GM11168 (cell line): Measurements from ENCODE around the gene PAPSS2.

ENCODE experiments used
- in situ Hi-C: fragments of 300-500 bp; cut with MboI; formaldehyde crosslinking; loops from one replicate; pipeline ENCODE4 v1.12.0; 2022; ENCODE audit warnings: low sequenced_read_pairs; ENCODE audit not compliant: unreplicated experiment

Gene PAPSS2

DNA sequence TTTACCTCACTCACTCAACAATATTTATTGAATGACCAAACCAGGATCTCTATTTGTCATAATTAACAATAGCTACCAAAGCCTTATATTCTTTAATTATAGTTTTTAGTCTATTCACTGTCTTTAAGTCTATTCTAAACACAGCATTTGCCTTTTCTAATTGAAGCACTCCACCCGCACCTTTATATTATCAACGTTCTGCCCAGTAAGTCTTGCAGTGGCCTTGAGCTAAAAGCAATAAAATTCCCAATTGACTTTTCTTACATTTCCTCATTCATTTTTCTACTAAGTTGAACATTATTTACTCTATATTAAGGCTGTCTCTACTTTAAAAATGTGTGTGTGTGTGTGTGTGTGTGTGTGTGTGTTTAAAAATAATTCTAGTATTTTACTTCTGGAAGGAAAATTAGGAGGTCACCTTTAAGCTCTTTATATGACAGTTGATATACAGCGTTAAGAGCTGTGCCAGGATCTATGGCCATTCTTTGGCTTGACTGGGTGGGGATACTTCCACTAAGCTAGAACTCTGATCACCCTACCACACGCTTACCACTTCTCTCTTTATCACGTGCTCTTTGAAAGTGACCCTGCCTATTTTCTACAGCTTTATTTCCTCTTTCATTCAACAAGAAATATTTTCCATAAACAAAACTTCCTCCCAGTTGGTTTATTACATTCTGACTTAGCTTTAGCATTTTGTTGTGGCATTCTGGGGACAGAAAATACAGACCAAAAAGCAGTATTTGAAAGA is 8.8 kb downstream of the PAPSS2 start:
- in situ Hi-C loops: no loop called here

DNA sequence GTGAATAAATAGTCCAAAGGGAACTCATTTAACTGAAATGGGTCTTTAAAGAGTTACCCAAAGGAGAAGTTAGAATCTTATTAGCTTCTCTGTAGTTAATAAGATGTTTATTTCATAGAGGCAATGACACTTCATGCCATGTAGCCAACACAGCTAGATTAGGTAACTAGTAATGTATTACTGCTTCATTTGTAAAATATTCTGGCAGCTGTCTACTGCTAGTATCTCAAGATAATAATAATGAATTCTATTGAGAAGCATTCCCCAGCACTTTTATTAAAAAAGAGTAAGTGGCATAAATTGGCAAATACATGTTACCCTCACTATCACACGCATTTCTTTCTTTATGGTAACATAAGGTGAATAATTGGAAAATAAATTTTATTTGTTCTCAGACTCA is 10.1 kb downstream of the PAPSS2 start:
- in situ Hi-C loops: no loop called here

DNA sequence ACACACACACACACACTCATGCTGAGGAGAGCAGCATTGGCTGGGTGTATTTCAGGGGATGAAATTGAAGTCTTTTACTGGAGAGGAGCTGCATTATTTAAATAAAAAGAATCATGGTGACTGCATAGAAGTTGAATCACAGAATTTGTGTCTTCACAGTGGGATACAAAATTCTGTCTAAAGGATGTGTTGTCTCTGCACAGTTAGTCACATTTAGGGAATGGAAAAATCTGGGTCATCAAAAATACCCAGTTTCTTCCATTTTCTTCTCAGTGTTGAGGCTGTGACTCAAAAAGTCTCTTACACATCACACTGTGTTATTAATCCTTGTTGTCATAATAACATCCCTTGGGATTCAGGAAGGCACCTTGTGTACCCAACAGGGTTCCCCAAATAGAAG is 10.9 kb downstream of the PAPSS2 start:
- in situ Hi-C loops: no loop called here

GRCh38 chr10:87671139-87671815 is 11.6 kb downstream of the PAPSS2 start:
- in situ Hi-C loops: no loop called here

GRCh38 chr10:87672551-87672950 is 12.9 kb downstream of the PAPSS2 start:
- in situ Hi-C loops: no loop called here

DNA sequence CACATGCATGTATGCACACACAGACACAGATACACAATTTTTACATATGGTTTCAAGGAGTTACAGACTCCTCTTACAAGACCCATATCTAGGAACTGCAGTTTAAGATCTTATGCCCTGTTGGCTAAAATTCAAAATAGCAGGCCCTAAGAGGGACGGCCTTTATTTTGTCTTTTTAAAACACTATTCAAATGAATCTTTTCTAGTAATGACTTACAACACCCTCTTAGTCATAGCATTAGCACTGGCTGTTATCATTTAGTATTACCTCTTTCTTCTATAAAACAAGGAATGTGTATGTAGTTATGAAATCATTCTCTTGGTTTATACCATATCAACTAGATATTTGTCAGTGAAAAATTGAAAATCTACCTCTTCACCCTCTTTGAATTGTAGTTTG is 15.3 kb downstream of the PAPSS2 start:
- in situ Hi-C loops: no loop called here

GRCh38 chr10:87675396-87676376 is 16.0 kb downstream of the PAPSS2 start:
- in situ Hi-C loops: no loop called here

GRCh38 chr10:87677595-87677994 is 17.9 kb downstream of the PAPSS2 start:
- in situ Hi-C loops: no loop called here

DNA sequence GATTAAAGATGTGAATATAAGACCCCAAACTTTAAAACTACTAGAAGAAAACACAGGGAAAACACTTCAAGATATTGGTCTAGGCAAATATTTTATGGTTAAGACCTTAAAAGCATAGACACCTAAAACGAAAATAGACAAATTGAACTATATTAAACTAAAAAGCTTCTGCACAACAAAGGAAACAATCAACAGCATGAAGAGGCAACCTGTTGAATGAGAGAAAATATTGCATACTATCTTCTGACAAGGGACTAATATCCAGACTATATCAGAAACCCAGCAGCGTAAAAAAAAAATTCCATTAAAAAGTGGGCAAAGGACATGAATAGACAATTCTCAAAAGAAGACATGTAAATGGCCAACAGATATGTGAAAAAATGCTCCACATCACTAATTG is 18.6 kb downstream of the PAPSS2 start:
- in situ Hi-C loops: no loop called here

DNA sequence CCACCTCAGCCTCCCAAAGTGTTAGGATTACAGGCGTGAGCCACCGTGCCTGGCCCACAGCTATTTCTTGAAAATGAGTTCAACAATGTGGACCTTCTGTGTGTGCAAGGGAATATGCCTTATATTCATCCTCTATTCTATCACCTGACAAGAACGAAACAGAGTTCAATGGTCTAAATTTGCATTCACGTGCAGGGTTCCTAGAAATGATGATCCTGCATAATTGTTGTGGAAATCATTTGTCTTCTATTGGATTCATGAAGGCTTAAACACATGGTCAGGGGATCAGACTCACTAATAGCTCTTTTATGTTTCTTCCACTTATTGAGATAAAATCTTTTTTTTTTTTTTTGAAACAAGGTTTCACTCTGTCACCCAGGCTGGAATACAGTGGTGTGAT is 23.7 kb downstream of the PAPSS2 start:
- in situ Hi-C loops: no loop called here

- in situ Hi-C loops: no loop called here
These were observed 24.4 kb downstream of the PAPSS2 start for GRCh38 chr10:87684001-87684638.

- in situ Hi-C loops: no loop called here
These were observed 26.3 kb downstream of the PAPSS2 start for GRCh38 chr10:87685832-87686574.

GRCh38 chr10:87691506-87692070 is 31.9 kb downstream of the PAPSS2 start:
- in situ Hi-C loops: no loop called here

GRCh38 chr10:87692956-87693484 is 33.3 kb downstream of the PAPSS2 start:
- in situ Hi-C loops: no loop called here

DNA sequence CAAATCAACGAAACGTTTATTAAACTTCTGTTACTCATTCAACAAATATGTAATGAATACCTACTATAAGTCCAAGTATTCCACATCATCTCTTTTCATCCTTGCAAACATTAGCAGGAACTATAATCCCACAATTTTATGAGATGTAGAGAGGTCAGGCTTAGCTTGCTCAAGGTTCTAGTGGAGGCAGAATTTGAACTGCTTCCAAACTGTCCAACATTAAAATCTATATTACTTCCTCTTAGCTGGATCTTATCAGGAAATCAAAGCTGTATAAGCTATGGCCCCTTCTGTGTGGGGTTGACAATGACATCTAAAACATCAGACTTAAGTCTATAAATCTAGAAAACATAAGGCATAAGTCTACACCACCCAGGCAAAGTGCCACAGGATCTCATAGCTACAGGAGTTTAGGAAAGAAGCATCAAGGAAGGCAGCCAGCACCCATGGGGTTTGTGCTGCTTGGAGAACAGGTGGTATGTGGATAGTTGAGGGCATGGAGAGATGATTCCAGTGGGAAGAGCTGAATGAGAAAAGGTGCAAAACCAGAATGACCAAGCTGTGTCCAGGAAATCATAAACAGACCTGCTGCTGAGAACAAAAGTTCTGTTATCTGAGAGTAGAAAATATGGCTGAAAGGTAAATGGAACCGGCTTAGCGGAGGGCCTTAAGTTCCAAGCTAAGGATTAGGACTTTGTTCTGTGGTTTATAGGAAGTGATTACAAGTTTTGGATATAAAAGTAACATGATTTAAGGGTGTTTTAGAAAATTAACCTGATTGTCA is 34.5 kb downstream of the PAPSS2 start:
- in situ Hi-C loops: no loop called here

- in situ Hi-C loops: no loop called here
These were observed 35.4 kb downstream of the PAPSS2 start for GRCh38 chr10:87695074-87695473.

- in situ Hi-C loops: no loop called here
These were observed 37.5 kb downstream of the PAPSS2 start for GRCh38 chr10:87696922-87697745.
